NT2/D1 (cell line): Measurements from ENCODE around the gene TBC1D16.

Experiments used
- SUZ12 ChIP-seq: IDR thresholded peaks from 2 replicates; pipeline ENCODE4 v1.6.1; 2011; ENCODE audit not compliant: insufficient read length, insufficient read depth; ENCODE audit errors: extremely low read depth
- YY1 ChIP-seq: IDR thresholded peaks from 2 replicates; pipeline ENCODE4 v1.6.1; 2011; ENCODE audit not compliant: insufficient read length, insufficient read depth
- ZNF274 ChIP-seq: IDR thresholded peaks from 2 replicates; pipeline ENCODE4 v1.6.1; 2011; ENCODE audit warnings: mild to moderate bottlenecking, low read depth, low read length

DNA sequence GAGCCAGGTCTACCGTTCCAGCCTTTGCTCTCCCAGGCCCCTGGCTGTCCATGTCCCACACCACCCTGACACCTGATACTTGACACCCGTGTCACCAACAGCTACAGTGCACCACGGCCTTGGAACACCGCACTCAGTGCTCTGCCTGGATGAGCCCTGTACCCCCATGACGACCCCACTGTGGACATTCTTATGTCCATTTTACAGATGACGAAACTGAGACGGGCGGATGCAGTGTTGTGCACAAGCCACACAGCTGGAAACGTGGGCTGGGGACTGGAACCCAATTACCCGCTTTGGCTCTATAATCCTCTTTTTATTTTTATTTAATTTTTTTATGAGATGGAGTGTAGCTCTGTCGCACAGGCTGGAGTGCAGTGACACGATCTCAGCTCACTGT lies 112.9 kb downstream of the TBC1D16 start:
- TF ChIP-seq ZNF274 (no peak), YY1 (no peak), SUZ12 (no peak)
